HT-29 (cell line): Measurements from ENCODE around the gene PIKFYVE. TPM values are rescaled to one million over a fixed set of nuclear protein-coding genes. Genes with fewer than 3 reads are reported as not detected.
"Not testable (repeated sequence)": the region's sequence is repeated elsewhere in the genome, so short reads cannot be mapped to it uniquely, and the experiment has no call there.

ENCODE experiments used
- DNase-seq: peaks from one replicate; pipeline ENCODE4 v3.0.0-alpha.2; 2015; ENCODE audit warnings: low spot score
- total RNA-seq: library from RNA; depleted of rRNA; stranded (reverse); fragments of >200 nt; shearing (Covaris generic); gene quantifications from 2 replicates; pipeline ENCODE4 v1.2.3, GENCODE V29; 2014

PIKFYVE gene
- total RNA-seq, 1 experiment from 2014 or later: 7.2 TPM

GRCh38 chr2:208254118-208254870, 11.8 kb upstream of the PIKFYVE start:
- DNase-seq: peak; percentile 88

GRCh38 chr2:208254871-208255556, 11.0 kb upstream of the PIKFYVE start, which contains the start of gene IDH1:
TSS of gene IDH1 (minus strand) at chr2:208255071. CDS start at chr2:208251551, 3,520 bp downstream.
- peak; percentile 98 for DNase-seq

- DNase-seq: no peak
Observed at GRCh38 chr2:208255557-208256106, 10.4 kb upstream of the PIKFYVE start.

GRCh38 chr2:208256192-208256782, 9.8 kb upstream of the PIKFYVE start:
- DNase-seq: peak; percentile 28

- DNase-seq: not testable (repeated sequence)
Observed at GRCh38 chr2:208256849-208257813, 8.9 kb upstream of the PIKFYVE start.

- no peak for DNase-seq
Observed at GRCh38 chr2:208265371-208265800, 669 bp upstream of the PIKFYVE start.

- DNase-seq: peak; percentile 44
Observed at GRCh38 chr2:208266553-208266893, 468 bp downstream of the PIKFYVE start.

GRCh38 chr2:208266936-208267335, 881 bp downstream of the PIKFYVE start:
- DNase-seq: no peak

- not testable (repeated sequence) for DNase-seq
Observed at GRCh38 chr2:208267526-208267925, 1.5 kb downstream of the PIKFYVE start.

GRCh38 chr2:208268156-208268952, 2.3 kb downstream of the PIKFYVE start:
- DNase-seq: no peak

GRCh38 chr2:208269091-208269490, 3.0 kb downstream of the PIKFYVE start:
- no peak for DNase-seq

- DNase-seq: peak; percentile 12
Observed at GRCh38 chr2:208274748-208275147, 8.7 kb downstream of the PIKFYVE start.

- DNase-seq: no peak
Observed at GRCh38 chr2:208278549-208278948, 12.5 kb downstream of the PIKFYVE start.

GRCh38 chr2:208279236-208279635, 13.2 kb downstream of the PIKFYVE start:
- no peak for DNase-seq

GRCh38 chr2:208280234-208280633, 14.2 kb downstream of the PIKFYVE start:
- DNase-seq: no peak

GRCh38 chr2:208280933-208281332, 14.9 kb downstream of the PIKFYVE start:
- no peak for DNase-seq

GRCh38 chr2:208285853-208286252, 19.8 kb downstream of the PIKFYVE start:
- DNase-seq: no peak

- no peak for DNase-seq
Observed at GRCh38 chr2:208294482-208295024, 28.5 kb downstream of the PIKFYVE start.

GRCh38 chr2:208295834-208296233, 29.8 kb downstream of the PIKFYVE start:
- no peak for DNase-seq

GRCh38 chr2:208296610-208297009, 30.6 kb downstream of the PIKFYVE start:
- no peak for DNase-seq
